Gastroesophageal sphincter (tissue), 4 donors: ENCODE results near the gene PDIA4. TPM values are rescaled to one million over a fixed set of nuclear protein-coding genes. Genes with fewer than 3 reads are reported as not detected.

Source experiments
- ATAC-seq: fragments of 150-250 bp; one replicate; pipeline ENCODE4 v1.9.1; 2016; ENCODE audit warnings: mild to moderate bottlenecking, moderate library complexity
- H3K27ac ChIP-seq, 4 donors: fragments of 200-600 bp; sonication (generic) in 3 of 4; 1 replicate in 3 of 4; 2 replicates in 1 of 4; pipeline ENCODE4 v1.5.1; 2016 to 2019
- H3K27me3 ChIP-seq: fragments of 200-600 bp; sonication (generic); one replicate; pipeline ENCODE4 v1.5.1; 2019
- H3K36me3 ChIP-seq, 2 donors: fragments of 200-600 bp; sonication (generic); one replicate each; pipeline ENCODE4 v1.5.1; 2019; ENCODE audit warnings: control low read depth in 1 of 2
- H3K4me1 ChIP-seq, 3 donors: fragments of 200-600 bp; sonication (generic); 1 replicate in 2 of 3; 2 replicates in 1 of 3; pipeline ENCODE4 v1.5.1; 2016 to 2019; ENCODE audit warnings: control low read depth in 2 of 3
- H3K4me3 ChIP-seq, 2 donors: fragments of 200-600 bp; sonication (generic); one replicate each; pipeline ENCODE4 v1.5.1; 2019; ENCODE audit warnings: mild to moderate bottlenecking in 1 of 2, moderate library complexity in 1 of 2
- H3K9me3 ChIP-seq, 3 donors: fragments of 200-600 bp; sonication (generic); one replicate each; pipeline ENCODE4 v1.5.1; 2017 to 2019; ENCODE audit warnings: control low read depth in 2 of 3
- EP300 ChIP-seq: sonication (generic); formaldehyde crosslinking; IDR thresholded peaks from one replicate; pipeline ENCODE4 v1.6.1; 2017; ENCODE audit warnings: antibody characterized with exemption, mild to moderate bottlenecking
- POLR2A ChIP-seq, 2 donors: fragments of 450-650 bp; IDR thresholded peaks; one replicate each; pipeline ENCODE4 v1.6.1; 2017; ENCODE audit warnings: antibody characterized with exemption in 2 of 2, mild to moderate bottlenecking in 2 of 2, moderate library complexity in 1 of 2
- POLR2AphosphoS5 ChIP-seq: sonication (generic); formaldehyde crosslinking; IDR thresholded peaks from one replicate; pipeline ENCODE4 v1.6.1; 2017; ENCODE audit warnings: antibody characterized with exemption
- WGBS, 2 donors: methylation state at CpG; one replicate each; pipeline ENCODE4 v1.1.5; 2018; ENCODE audit warnings: low coverage in 1 of 2; 5-methylcytosine and 5-hydroxymethylcytosine counted together
- total RNA-seq, 4 donors: library from RNA; depleted of rRNA; stranded (reverse); fragments of >200 nt; gene quantifications; one replicate each; pipeline ENCODE4 v1.1.0, GENCODE V29; 2016
- TF ChIP-seq, protein P1 (sequence below), 4 experiments: fragments of 200-600 bp in 2 of 4; fragments of 450-650 bp in 2 of 4; sonication (generic) in 1 of 4; IDR thresholded peaks; one replicate each; pipeline ENCODE4 v1.5.1; 2017 to 2019; ENCODE audit warnings: antibody characterized with exemption in 4 of 4, mild to moderate bottlenecking in 2 of 4, moderate library complexity in 2 of 4

PDIA4 gene
- total RNA-seq, 4 donors from 2014 or later: 25.4 to 81.0 (median 46.5) TPM

DNA sequence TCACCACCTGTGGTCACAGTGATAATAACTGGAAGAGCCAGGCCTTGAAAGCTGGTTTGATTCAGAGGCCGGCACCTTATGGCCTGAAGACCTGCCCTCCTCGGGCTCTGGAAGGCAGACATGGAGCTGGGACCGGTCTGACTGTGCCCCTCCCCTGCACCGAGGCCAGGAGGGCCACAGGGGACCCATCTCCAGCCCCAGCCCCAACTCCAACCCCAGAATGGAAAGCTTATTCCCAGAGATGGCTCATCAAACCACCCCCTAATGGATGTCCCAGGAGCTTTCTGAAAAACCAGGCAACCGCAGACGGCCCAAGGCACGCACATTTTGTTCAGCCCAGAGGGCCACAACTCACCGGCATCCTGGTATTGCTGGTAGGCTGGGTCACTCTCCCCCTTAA, 16.8 kb downstream of the PDIA4 start:
- H3K27me3 ChIP-seq: no peaks in the 10 kb centered on the region
- no peak overlapping the region for H3K4me3 ChIP-seq
- no peak overlapping the region for H3K27ac ChIP-seq
- H3K4me1 ChIP-seq: no peaks in the 10 kb centered on the region
- TF ChIP-seq POLR2A (IDR thresholded peaks at IDR 0.05) (no peak), EP300 (no peak), POLR2AphosphoS5 (no peak)
- TF ChIP-seq, protein P1, sequence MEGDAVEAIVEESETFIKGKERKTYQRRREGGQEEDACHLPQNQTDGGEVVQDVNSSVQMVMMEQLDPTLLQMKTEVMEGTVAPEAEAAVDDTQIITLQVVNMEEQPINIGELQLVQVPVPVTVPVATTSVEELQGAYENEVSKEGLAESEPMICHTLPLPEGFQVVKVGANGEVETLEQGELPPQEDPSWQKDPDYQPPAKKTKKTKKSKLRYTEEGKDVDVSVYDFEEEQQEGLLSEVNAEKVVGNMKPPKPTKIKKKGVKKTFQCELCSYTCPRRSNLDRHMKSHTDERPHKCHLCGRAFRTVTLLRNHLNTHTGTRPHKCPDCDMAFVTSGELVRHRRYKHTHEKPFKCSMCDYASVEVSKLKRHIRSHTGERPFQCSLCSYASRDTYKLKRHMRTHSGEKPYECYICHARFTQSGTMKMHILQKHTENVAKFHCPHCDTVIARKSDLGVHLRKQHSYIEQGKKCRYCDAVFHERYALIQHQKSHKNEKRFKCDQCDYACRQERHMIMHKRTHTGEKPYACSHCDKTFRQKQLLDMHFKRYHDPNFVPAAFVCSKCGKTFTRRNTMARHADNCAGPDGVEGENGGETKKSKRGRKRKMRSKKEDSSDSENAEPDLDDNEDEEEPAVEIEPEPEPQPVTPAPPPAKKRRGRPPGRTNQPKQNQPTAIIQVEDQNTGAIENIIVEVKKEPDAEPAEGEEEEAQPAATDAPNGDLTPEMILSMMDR (IDR thresholded peaks at IDR 0.05): no peak
- WGBS, 2 donors: no CpG with 5 or more reads among the region's 8 CpGs
- ATAC-seq: no peak
- H3K9me3 ChIP-seq: no peaks in the 10 kb centered on the region
- peaks cover 0 to 100% of the 10 kb centered on the region in 2 donors for H3K36me3 ChIP-seq

DNA sequence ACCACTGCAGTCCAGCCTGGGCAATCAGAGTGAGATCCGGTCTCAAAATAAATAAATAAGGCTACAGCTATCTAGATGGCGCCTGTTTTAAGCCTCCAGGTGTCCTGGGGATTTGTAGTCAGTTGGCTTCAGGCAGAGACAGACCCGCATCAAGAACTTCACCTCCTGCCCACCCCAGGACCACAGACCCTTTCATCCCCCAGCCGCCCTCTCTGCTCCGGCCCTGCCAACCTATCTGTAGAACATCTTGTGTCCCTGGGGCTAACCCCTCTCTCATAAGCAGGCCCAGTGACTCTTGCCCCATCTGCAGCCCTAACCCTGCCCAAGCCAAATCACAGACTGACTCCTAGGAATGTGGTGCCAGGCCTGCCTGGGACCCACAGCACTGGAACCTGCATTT, 17.9 kb downstream of the PDIA4 start:
- Histone ChIP-seq H3K27me3 (no peaks in the 10 kb centered on the region), H3K27ac (no peak overlapping the region), H3K36me3 (peaks cover 0 to 94% of the 10 kb centered on the region in 2 donors), H3K4me1 (peaks cover 0 to 6% (median 0%) of the 10 kb centered on the region in 3 donors), H3K4me3 (no peak overlapping the region), H3K9me3 (no peaks in the 10 kb centered on the region)
- WGBS, 2 donors: 100% methylated on average over 1 of the region's 5 CpGs; no CpG with 5 or more reads in 1 of the 2 donors
- no peak for ATAC-seq
- no peak for TF ChIP-seq POLR2AphosphoS5
- no peak for TF ChIP-seq POLR2A (IDR thresholded peaks at IDR 0.05)
- TF ChIP-seq EP300: no peak
- TF ChIP-seq, protein P1 (IDR thresholded peaks at IDR 0.05): no peak

DNA sequence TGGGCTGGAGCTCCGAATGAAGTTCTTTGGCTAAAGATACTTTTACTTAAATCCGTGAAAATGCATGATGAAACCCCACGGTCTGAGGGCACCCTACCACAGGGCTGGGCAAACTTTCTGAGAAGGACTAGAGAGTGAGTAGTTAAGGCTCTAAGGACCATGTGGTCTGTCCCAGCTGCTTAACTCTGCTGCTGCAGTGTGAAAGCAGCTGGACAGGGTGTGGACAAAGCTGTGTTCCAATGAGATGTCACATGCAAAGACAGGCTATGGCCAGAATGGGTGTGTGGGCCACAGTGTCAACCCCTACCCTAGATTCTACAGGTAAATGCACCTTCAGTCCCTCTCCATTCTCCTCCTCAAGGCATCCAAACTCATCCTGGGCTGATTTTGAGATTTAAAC, 18.8 kb downstream of the PDIA4 start:
- 62 to 87% methylated on average over 2 to 3 of the region's 3 CpGs for WGBS, 2 donors
- no peaks in the 10 kb centered on the region for H3K27me3 ChIP-seq
- H3K9me3 ChIP-seq: no peaks in the 10 kb centered on the region
- H3K36me3 ChIP-seq: peaks cover 0 to 93% of the 10 kb centered on the region in 2 donors
- H3K4me3 ChIP-seq: no peak overlapping the region
- TF ChIP-seq POLR2AphosphoS5 (no peak), POLR2A (IDR thresholded peaks at IDR 0.05) (no peak), EP300 (no peak)
- TF ChIP-seq, protein P1 (IDR thresholded peaks at IDR 0.05): no peak
- peaks cover 0 to 7% (median 0%) of the 10 kb centered on the region in 3 donors for H3K4me1 ChIP-seq
- no peak for ATAC-seq
- no peak overlapping the region for H3K27ac ChIP-seq

DNA sequence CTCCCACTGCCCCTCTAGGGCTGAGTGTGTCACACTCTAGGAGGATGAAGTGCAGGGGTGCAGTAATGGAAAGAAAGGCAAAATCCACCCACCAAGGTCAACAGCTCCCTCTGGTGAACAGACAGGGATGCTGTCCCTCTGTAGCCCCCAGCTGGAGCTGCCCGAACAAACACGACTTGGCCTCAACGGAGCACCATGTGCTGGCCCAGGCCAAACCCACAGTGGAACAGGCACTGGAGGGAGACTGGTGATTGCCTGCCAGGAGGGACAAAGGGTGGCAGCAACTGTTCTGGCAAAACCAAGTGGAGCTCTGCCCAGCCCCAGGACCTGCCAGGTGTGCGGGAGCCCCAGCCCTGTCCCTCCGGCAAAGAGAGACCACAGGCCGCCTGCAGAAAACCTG, 20.7 kb downstream of the PDIA4 start:
- TF ChIP-seq EP300 (no peak), POLR2AphosphoS5 (no peak), POLR2A (IDR thresholded peaks at IDR 0.05) (no peak)
- TF ChIP-seq, protein P1 (IDR thresholded peaks at IDR 0.05): no peak
- Histone ChIP-seq H3K4me1 (peaks cover 0 to 7% (median 0%) of the 10 kb centered on the region in 3 donors), H3K36me3 (peaks cover 0 to 93% of the 10 kb centered on the region in 2 donors), H3K27ac (no peak overlapping the region), H3K4me3 (no peak overlapping the region), H3K9me3 (no peaks in the 10 kb centered on the region), H3K27me3 (no peaks in the 10 kb centered on the region)
- ATAC-seq: no peak
- WGBS, 2 donors: 100% methylated on average over 1 of the region's 6 CpGs; no CpG with 5 or more reads in 1 of the 2 donors

DNA sequence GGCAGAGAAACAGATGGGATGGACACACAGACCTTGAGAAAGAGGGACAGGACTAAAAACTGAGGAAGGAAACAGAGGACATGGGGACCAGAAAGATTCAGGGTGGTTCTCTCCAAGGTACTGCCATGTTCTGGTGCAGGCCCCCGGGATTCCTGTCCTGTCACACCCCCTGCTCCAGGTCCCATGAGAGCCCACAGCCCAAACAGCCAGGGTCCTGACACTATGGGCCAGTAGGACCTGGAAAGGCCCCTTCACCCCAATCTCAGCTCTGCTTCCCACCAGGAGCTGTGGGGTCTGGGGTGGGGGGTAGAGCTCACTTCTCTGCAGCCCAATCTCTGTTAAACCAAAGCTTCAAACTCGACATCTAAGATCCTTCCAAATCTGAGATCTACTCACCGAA, 21.2 kb downstream of the PDIA4 start:
- no peaks in the 10 kb centered on the region for H3K9me3 ChIP-seq
- no peaks in the 10 kb centered on the region for H3K27me3 ChIP-seq
- no peak overlapping the region for H3K4me3 ChIP-seq
- ATAC-seq: no peak
- 71% methylated on average over 1 of the region's 3 CpGs; no CpG with 5 or more reads in 1 of the 2 donors for WGBS, 2 donors
- H3K36me3 ChIP-seq: peaks cover 0 to 93% of the 10 kb centered on the region in 2 donors
- peaks cover 0 to 7% (median 0%) of the 10 kb centered on the region in 3 donors for H3K4me1 ChIP-seq
- TF ChIP-seq POLR2A (IDR thresholded peaks at IDR 0.05) (no peak), EP300 (no peak), POLR2AphosphoS5 (no peak)
- TF ChIP-seq, protein P1 (IDR thresholded peaks at IDR 0.05): no peak
- H3K27ac ChIP-seq: no peak overlapping the region
